HG03342 (cell line): ENCODE measurements around the gene ANXA1.
"Not testable (repeated sequence)": the region's sequence is repeated elsewhere in the genome, so short reads cannot be mapped to it uniquely, and the experiment has no call there.

Experiments used
- ATAC-seq: cut with Tn5 transposase; IDR thresholded peaks from one replicate; pipeline ENCODE4 v1.9.1; 2021; ENCODE audit warnings: mild to moderate bottlenecking, moderate library complexity; ENCODE audit not compliant: unreplicated experiment

Gene ANXA1

GRCh38 chr9:73165911-73166310, 14.2 kb downstream of the ANXA1 start:
- no peak for ATAC-seq

- ATAC-seq, result no peak
Measured at GRCh38 chr9:73166468-73166867, 14.8 kb downstream of the ANXA1 start.

- ATAC-seq, result no peak
Measured at GRCh38 chr9:73167614-73168013, 15.9 kb downstream of the ANXA1 start.

- no peak for ATAC-seq
Measured at GRCh38 chr9:73168298-73168934, 16.8 kb downstream of the ANXA1 start.

DNA sequence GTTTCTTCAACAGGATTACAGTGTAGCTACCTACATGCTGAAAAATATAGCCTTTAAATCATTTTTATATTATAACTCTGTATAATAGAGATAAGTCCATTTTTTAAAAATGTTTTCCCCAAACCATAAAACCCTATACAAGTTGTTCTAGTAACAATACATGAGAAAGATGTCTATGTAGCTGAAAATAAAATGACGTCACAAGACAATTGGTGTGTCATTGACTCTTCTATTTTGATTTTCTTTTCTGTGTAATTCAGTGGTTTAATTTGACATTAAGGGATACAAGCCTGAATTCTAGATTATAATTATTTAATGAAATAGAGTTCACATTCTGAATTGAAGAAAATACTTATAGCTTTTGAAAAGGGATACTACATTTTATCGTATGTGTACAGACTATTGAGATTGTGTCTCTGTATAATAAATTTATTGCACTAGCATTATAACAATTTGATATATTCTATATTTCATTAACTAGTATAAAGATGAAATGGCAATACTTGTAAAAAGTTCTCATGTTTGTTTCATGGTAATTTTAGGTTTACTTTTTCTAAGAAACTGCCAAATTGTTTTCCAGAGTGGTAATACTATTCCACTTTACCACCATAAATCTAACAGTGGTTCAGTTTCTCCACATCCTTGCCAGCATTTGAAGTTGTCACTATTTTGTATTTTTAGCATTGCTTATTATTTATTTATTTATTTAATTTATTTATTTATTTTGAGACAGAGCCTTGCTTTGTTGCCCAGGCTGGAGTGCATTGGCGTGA, 18.7 kb downstream of the ANXA1 start:
- no peak for ATAC-seq

- ATAC-seq, result no peak
Measured at GRCh38 chr9:73172901-73173215, 21.2 kb downstream of the ANXA1 start.

- ATAC-seq, result no peak
Measured at GRCh38 chr9:73173557-73174329, 22.1 kb downstream of the ANXA1 start.

GRCh38 chr9:73174330-73174980, 22.8 kb downstream of the ANXA1 start:
- ATAC-seq, result no peak

DNA sequence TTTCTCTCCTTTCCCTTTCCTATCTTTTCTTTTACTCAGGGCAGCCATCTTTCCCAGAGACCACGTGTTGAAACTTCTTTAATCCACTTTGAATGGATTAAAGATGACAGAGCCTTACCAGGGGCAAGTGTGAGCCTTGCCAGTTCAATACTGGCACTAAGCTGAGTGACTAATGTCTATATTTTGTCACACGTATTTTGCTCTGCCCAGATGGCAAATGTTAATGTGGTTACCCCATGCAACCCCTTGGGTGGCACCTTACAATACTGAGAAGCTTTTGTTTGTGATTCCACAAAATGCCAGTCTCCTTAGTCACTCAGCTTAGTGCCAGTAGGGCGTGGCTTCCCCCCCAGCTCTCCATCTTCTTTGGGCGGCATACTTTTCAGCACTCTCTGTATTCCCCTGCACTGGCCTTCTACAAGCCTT, 24.8 kb downstream of the ANXA1 start:
- ATAC-seq, result no peak

DNA sequence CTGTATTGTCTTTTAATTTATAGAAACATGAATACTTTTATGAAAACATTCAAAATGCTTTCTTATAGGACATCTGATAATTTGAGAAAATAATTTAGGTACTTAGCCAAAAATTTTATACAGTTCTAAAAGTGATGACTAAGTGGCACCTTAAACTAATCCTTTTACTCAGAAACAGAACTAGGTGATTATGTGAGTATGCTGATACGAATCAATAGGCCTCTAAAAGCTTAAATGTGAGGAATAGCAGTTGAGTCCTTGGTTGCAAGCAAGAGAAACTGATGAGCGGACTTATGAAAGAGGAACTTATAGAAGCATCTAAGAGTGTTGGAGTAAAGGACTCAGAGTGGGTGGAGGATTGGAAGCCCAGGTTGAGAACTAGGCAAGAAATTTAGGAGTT, 26.4 kb downstream of the ANXA1 start:
- ATAC-seq, result no peak

DNA sequence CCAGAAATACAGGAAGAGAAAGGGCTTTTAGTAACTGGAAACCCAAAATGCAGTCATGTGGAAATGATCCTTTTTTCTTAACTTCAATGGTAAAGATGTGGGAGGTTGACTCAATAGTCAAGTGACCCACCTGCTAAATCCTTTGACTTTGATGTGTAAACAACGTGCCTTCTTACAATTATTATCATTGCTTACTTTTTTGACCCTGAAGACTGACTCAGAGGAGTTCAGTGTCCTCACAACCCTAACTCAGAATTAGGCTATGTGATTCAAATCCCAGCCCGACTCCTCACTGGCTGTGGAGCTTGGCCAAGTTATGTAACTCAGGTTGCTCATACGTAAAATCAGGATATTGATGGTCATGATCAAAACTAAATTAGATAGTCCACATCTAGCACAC, 27.9 kb downstream of the ANXA1 start:
- no peak for ATAC-seq

DNA sequence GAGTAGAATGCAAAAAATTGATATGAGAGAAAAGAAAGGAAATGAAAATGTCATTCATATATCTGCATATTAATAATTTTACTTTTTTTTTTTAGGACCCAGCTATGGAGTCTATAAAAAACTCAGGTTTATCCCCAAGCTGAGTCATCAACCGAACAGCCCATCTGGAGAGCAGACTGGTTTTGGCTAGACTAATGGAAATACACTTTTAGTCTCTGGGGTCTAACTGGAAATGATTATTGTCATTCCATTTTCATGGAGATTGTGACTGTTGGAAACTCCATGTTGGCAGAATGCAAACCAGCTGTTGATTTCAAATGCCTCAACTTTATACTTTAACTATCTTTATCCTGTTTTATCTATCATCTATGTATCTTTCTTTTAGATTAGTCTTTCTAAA, 28.7 kb downstream of the ANXA1 start:
- no peak for ATAC-seq

DNA sequence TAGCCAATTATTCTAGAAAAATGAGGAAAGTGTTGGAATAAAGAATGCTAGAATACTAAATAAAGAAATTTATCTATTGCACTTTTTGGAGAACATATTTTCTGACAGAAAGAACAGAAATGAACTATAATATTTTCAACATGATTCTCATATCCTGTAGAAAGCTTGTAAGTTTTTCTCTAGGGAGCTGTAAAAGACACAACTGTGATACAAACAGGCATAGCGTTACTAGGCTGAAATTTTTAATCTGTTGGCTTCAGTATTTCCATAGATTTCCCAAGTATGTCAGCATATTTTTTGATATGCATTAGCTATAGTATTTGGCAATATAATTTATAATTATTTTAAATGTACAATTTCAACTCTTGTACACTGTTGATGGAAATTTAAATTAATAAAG, 31.3 kb downstream of the ANXA1 start:
- ATAC-seq, result no peak

- no peak for ATAC-seq
Measured at GRCh38 chr9:73183428-73183827, 31.8 kb downstream of the ANXA1 start.

- ATAC-seq, result peak; percentile 48
Measured at GRCh38 chr9:73183917-73184861, 32.5 kb downstream of the ANXA1 start.

- not testable (repeated sequence) for ATAC-seq
Measured at GRCh38 chr9:73191109-73191508, 39.4 kb downstream of the ANXA1 start.

- ATAC-seq, result no peak
Measured at GRCh38 chr9:73194284-73194683, 42.6 kb downstream of the ANXA1 start.

GRCh38 chr9:73199448-73199847, 47.8 kb downstream of the ANXA1 start:
- no peak for ATAC-seq

DNA sequence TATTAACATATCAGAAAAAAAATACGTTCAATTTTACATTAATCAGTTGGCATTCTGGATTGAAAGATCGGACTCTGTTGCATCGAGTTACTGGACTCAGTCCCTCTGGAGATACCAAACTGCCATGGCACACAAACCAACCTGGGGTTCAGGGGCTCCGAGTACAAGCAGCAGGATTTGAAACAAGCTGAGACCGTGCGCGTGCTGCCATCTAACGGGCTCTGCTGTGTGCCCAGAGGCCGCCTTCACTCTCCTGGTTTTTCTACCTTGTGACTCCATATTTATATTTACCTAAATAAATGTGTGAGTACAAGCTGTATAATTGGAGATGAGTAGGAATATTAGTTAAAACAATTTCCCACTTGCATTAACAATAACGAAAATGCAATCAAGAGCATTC, 48.2 kb downstream of the ANXA1 start:
- no peak for ATAC-seq

GRCh38 chr9:73200694-73201452, 49.2 kb downstream of the ANXA1 start:
- ATAC-seq, result no peak
